B cell (primary cell): ENCODE data around the gene HIPK3. TPM values are rescaled to one million over a fixed set of nuclear protein-coding genes. Genes with fewer than 3 reads are reported as not detected.

Experiments used
- ATAC-seq: fragments of 200-7000 bp; cut with Tn5 transposase; one replicate; pipeline ENCODE4 v1.10.0; 2021; ENCODE audit warnings: low read depth, mild to moderate bottlenecking, moderate number of reproducible peaks, moderate library complexity
- CTCF ChIA-PET: fragments of 350-600 bp; sonication (Branson Sonifier 250); formaldehyde crosslinking; loops from one replicate; lab custom pipeline; 2021; ENCODE audit warnings: antibody characterized with exemption, inconsistent platforms; lab: Charles Lee
- POLR2A ChIA-PET: fragments of 350-600 bp; sonication (Branson Sonifier 250); formaldehyde crosslinking; loops from one replicate; lab custom pipeline; 2021; ENCODE audit warnings: antibody characterized with exemption; lab: Charles Lee
- DNase-seq: peaks from one replicate; pipeline ENCODE4 v3.0.0; 2013
- H2AFZ ChIP-seq: 2 replicates; pipeline ENCODE4 v1.6.1; 2012; ENCODE audit warnings: mild to moderate bottlenecking, low read depth, low read length; ENCODE audit not compliant: insufficient read depth, poor library complexity, severe bottlenecking
- H3K27ac ChIP-seq, 2 donors: 1 replicate in 1 of 2; 2 replicates in 1 of 2; pipeline ENCODE4 v1.5.1; 2012 to 2013; ENCODE audit warnings: low read length in 2 of 2, mild to moderate bottlenecking in 2 of 2, moderate library complexity in 1 of 2
- H3K27me3 ChIP-seq, 4 experiments: fragments of 200-600 bp in 1 of 4; sonication (generic) in 1 of 4; replicated peaks in 1 of 4; 1 replicate in 2 of 4; 2 replicates in 2 of 4; pipeline versions ENCODE4 v1.6.1 to v1.7.0; 2013 to 2016; ENCODE audit warnings: low read length in 3 of 4, mild to moderate bottlenecking in 2 of 4, mixed read lengths in 1 of 4, moderate library complexity in 1 of 4; ENCODE audit not compliant: insufficient read depth in 4 of 4, control insufficient read depth in 3 of 4; ENCODE audit errors: control extremely low read depth in 1 of 4
- H3K36me3 ChIP-seq, 2 experiments: replicated peaks in 1 of 2; 1 replicate in 1 of 2; 2 replicates in 1 of 2; pipeline versions ENCODE4 v1.6.1 to v1.7.1; 2013; ENCODE audit warnings: low read length in 1 of 2; ENCODE audit not compliant: insufficient read depth in 2 of 2, control insufficient read depth in 1 of 2; ENCODE audit errors: control extremely low read depth in 1 of 2, extremely low read depth in 1 of 2
- H3K4me1 ChIP-seq, 2 donors: fragments of 200-600 bp in 1 of 2; sonication (generic) in 1 of 2; 1 replicate in 1 of 2; 2 replicates in 1 of 2; pipeline versions ENCODE4 v1.5.1 to v1.6.1; 2013 to 2017; ENCODE audit warnings: low read length in 2 of 2; ENCODE audit not compliant: control insufficient read depth in 2 of 2, insufficient read depth in 2 of 2
- H3K4me2 ChIP-seq: replicated peaks from 2 replicates; pipeline ENCODE3; 2012; ENCODE audit warnings: mild to moderate bottlenecking, low read depth, low read length; ENCODE audit not compliant: poor library complexity, severe bottlenecking
- H3K4me3 ChIP-seq, 5 experiments: fragments of 200-600 bp in 1 of 5; sonication (generic) in 1 of 5; 1 replicate in 3 of 5; 2 replicates in 2 of 5; pipeline versions ENCODE4 v1.5.1 to v1.7.0; 2011 to 2016; ENCODE audit warnings: low read length in 4 of 5, mild to moderate bottlenecking in 4 of 5, low read depth in 2 of 5, control low read depth in 1 of 5, moderate library complexity in 1 of 5; ENCODE audit not compliant: insufficient read depth in 1 of 5; ENCODE audit errors: control extremely low read depth in 1 of 5, extremely low read depth in 1 of 5
- H3K79me2 ChIP-seq: fragments of 200-600 bp; sonication (generic); one replicate; pipeline ENCODE4 v1.6.0; 2016; ENCODE audit warnings: low read length; ENCODE audit not compliant: control insufficient read depth, insufficient read depth
- H3K9ac ChIP-seq: fragments of 200-600 bp; sonication (generic); 2 replicates; pipeline ENCODE4 v1.6.1; 2017; ENCODE audit warnings: mild to moderate bottlenecking, low read length, moderate library complexity
- H3K9me3 ChIP-seq, 3 donors: one replicate each; pipeline versions ENCODE4 v1.6.1 to v1.7.1; 2013; ENCODE audit warnings: low read length in 2 of 3; ENCODE audit not compliant: control insufficient read depth in 2 of 3, insufficient read depth in 1 of 3; ENCODE audit errors: control extremely low read depth in 1 of 3
- H4K20me1 ChIP-seq: 2 replicates; pipeline ENCODE4 v1.6.0; 2012; ENCODE audit warnings: mild to moderate bottlenecking, low read length; ENCODE audit not compliant: insufficient read depth, control insufficient read depth, poor library complexity, severe bottlenecking
- H3K27ac Mint-ChIP-seq: one replicate; pipeline ENCODE4 v1.8.0; 2021; ENCODE audit warnings: mixed read lengths
- H3K27me3 Mint-ChIP-seq: one replicate; pipeline ENCODE4 v1.8.0; 2021; ENCODE audit warnings: mixed read lengths
- H3K4me1 Mint-ChIP-seq: one replicate; pipeline ENCODE4 v1.8.0; 2021; ENCODE audit warnings: mixed read lengths
- H3K4me3 Mint-ChIP-seq: one replicate; pipeline ENCODE4 v1.8.0; 2021; ENCODE audit warnings: mixed read lengths
- H3K9me3 Mint-ChIP-seq: one replicate; pipeline ENCODE4 v1.8.0; 2022; ENCODE audit warnings: mixed read lengths; ENCODE audit not compliant: insufficient read depth
- CTCF ChIP-seq: fragments of 200-600 bp; IDR thresholded peaks from one replicate; pipeline ENCODE4 v1.8.0; 2022; ENCODE audit warnings: antibody characterized with exemption, mild to moderate bottlenecking
- EZH2 ChIP-seq: IDR thresholded peaks from 2 replicates; pipeline ENCODE4 v1.6.1; 2012; ENCODE audit warnings: borderline replicate concordance, low read depth, mild to moderate bottlenecking, moderate library complexity, low read length; ENCODE audit not compliant: insufficient read depth, poor library complexity, severe bottlenecking
- WGBS: methylation state at CpG from one replicate; pipeline ENCODE4 v1.1.5; 2013; ENCODE audit warnings: missing lambda C conversion rate; ENCODE audit not compliant: insufficient coverage; 5-methylcytosine and 5-hydroxymethylcytosine counted together
- intact Hi-C: fragments of 100-400 bp; cut with micrococcal nuclease; formaldehyde crosslinking; loops from one replicate; pipeline ENCODE4 v1.10.0; 2022
- polyA plus RNA-seq: library from polyadenylated mRNA; depleted of rRNA; stranded (reverse); fragments of >200 nt; gene quantifications from 2 replicates; pipeline ENCODE4 v1.2.3, GENCODE V29; 2012
- total RNA-seq, 2 donors: library from RNA; stranded (reverse); fragments of 120-200 nt in 1 of 2; gene quantifications; 1 replicate in 1 of 2; 2 replicates in 1 of 2; pipeline versions ENCODE4 v1.2.3 to v1.2.4, GENCODE V29; 2013 to 2022

The HIPK3 gene
- total and polyA plus RNA-seq, 2 donors (not counting 1 experiment from before 2014, with no cell fraction given): 13.1 to 81.6 TPM

- Mint-ChIP-seq H3K4me3 (peak overlapping the region; percentile 77), H3K4me1 (peaks cover 2% of the 10 kb centered on the region), H3K27me3 (peaks cover 48% of the 10 kb centered on the region), H3K9me3 (no peaks in the 10 kb centered on the region), H3K27ac (no peak overlapping the region)
- no peak for DNase-seq
- H3K4me3 ChIP-seq: no peak overlapping the region
- H3K9ac ChIP-seq: no peak overlapping the region
- no peak for ATAC-seq
- WGBS: 86% methylated on average over 11 of the region's 11 CpGs
- H3K36me3 ChIP-seq: no peaks in the 10 kb centered on the region
- no peak for TF ChIP-seq CTCF
- CTCF ChIA-PET: interaction anchor here (1.0 kb wide), 1 partner anchor 12 kb away, joined by 3 read pairs; no protein-coding TSS in a partner anchor
- no peak overlapping the region for H3K27ac ChIP-seq
- H3K79me2 ChIP-seq: no peaks in the 10 kb centered on the region
- peaks cover 0 to 32% (median 19%) of the 10 kb centered on the region in 4 experiments for H3K27me3 ChIP-seq
- H3K4me2 ChIP-seq: no peak overlapping the region
- POLR2A ChIA-PET: no interaction called here
- peaks cover 15 to 17% of the 10 kb centered on the region in 2 donors for H3K4me1 ChIP-seq
- H2AFZ ChIP-seq: no peak overlapping the region
- H4K20me1 ChIP-seq: no peaks in the 10 kb centered on the region
- no peaks in the 10 kb centered on the region for H3K9me3 ChIP-seq
- intact Hi-C loops: no loop called here
Observed at GRCh38 chr11:33375236-33375635, 118.1 kb downstream of the HIPK3 start.

GRCh38 chr11:33375688-33376311, 118.6 kb downstream of the HIPK3 start, which contains the start of gene KIAA1549L:
Gene KIAA1549L (plus strand): TSS chr11:33376108.
- H3K79me2 ChIP-seq: no peaks in the 10 kb centered on the region
- no peaks in the 10 kb centered on the region for H4K20me1 ChIP-seq
- Mint-ChIP-seq H3K4me1 (peaks cover 2% of the 10 kb centered on the region), H3K9me3 (no peaks in the 10 kb centered on the region), H3K4me3 (peak within 1 kb of the TSS; percentile 77), H3K27me3 (peaks cover 47% of the 10 kb centered on the region), H3K27ac (no peak within 1 kb of the TSS)
- H3K4me2 ChIP-seq: peak within 1 kb of the TSS; percentile 78
- H3K27me3 ChIP-seq: peaks cover 0 to 32% (median 19%) of the 10 kb centered on the region in 4 experiments
- peak within 1 kb of the TSS; percentile 26 for H3K9ac ChIP-seq
- H3K4me1 ChIP-seq: peaks cover 17 to 19% of the 10 kb centered on the region in 2 donors
- ChIA-PET CTCF (interaction anchor here (1.0 kb wide), 1 partner anchor 12 kb away, joined by 3 read pairs; no protein-coding TSS in a partner anchor), POLR2A (no interaction called here)
- H3K9me3 ChIP-seq: no peaks in the 10 kb centered on the region
- WGBS: 3% methylated on average over 64 of the region's 70 CpGs
- DNase-seq: peak; percentile 30
- TF ChIP-seq EZH2 (no peak), CTCF (no peak)
- no peak within 1 kb of the TSS for H3K27ac ChIP-seq
- H3K4me3 ChIP-seq: peak within 1 kb of the TSS in 3 of 5 experiments; percentile 15 to 49 (median 42)
- no peaks in the 10 kb centered on the region for H3K36me3 ChIP-seq
- intact Hi-C loops: no loop called here
- H2AFZ ChIP-seq: no peak within 1 kb of the TSS
- ATAC-seq: no peak
